Right renal cortex interstitium (tissue), 3 donors: ENCODE data around the gene CPA5. TPM values are rescaled to one million over a fixed set of nuclear protein-coding genes. Genes with fewer than 3 reads are reported as not detected.
"Not testable (repeated sequence)": the region's sequence is repeated elsewhere in the genome, so short reads cannot be mapped to it uniquely, and the experiment has no call there.

Experiments
- DNase-seq, 3 donors: peaks; one replicate each; pipeline ENCODE4 v3.0.0-alpha.2; 2013; ENCODE audit warnings: low read depth in 3 of 3, low spot score in 2 of 3
- polyA plus RNA-seq, 3 donors: library from polyadenylated mRNA; unstranded; fragments of 120-200 nt; gene quantifications; one replicate each; pipeline ENCODE4 v1.2.1, GENCODE V29; 2013; ENCODE audit not compliant: insufficient read length in 3 of 3

Gene CPA5
- polyA plus RNA-seq, 3 donors = 0.22 to 0.31 TPM; not detected in 1

DNA sequence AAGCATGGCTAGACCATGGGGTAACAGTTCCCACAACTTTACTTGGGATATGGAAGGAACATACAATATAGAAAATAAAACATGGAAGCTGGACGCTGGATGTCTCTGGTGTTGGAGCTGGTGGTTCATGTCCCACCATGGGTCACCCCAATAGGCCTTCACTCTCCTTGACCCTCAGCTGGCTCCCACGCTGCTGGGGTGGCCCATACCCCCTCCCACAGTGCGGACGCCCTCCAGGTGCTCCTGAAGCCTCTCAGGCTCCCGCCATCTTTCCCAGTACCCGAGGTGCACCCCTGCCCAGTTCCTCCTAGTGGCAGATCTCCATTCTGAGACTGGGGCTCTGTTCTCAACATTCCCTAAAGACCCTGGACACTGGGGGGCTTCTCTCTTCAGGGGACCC, 29.9 kb downstream of the CPA5 start:
- no peak for DNase-seq

DNA sequence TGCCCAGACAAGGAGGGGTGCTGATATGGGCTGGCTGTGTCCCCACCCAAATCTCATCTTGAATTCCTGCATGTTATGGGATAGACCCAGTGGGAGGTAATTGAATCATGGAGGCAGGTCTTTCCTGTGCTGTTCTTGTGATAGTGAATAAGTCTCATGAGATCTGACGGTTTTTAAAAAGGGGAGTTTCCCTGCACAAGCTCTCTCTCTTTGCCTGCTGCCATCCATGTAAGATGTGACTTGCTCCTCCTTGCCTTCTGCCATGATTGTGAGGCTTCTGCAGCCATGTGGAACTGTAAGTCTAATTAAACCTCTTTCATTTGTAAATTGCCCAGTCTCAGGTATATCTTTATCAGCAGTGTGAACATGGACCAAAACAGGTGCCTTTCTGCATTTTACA, 31.8 kb downstream of the CPA5 start:
- not testable (repeated sequence) for DNase-seq

DNA sequence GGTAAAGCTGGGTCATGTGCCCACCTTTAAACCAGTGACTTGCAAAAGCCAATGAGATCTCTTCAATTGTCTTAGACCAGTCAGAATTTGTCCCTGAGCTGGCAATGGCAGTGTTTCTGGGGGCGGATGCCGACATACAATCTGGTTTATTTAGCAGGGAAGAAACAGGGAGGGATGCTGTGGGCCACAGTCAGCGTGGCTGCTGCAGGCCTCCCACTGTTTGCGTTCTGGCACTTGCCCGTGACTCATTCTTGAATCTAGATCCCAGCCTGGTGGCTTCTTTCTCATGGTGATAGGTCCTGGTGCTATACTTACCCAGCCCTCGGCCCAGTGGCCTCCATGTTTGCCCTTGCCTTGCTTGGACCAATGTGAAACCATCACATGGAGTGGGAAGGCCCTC, 32.6 kb downstream of the CPA5 start:
- no peak for DNase-seq

DNA sequence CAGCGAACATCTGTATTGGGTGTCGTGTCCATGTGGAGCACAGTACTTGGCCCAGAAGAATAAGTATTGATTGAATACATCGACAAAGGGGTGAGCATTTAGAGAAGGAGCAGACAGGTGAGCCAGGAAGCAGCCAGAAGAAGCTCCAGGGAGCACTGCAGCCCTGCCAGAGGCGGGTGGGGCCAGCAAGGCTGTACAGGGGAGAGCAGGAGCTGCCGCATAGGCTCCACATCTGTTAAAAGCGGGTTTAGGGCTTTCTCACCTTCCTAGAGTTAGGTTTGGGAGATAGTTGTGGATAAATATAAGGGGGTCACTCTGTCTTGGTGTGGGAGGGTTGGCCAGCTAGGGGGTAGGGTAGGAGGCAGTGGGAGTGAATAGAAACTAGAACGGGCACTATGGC, 34.4 kb downstream of the CPA5 start:
- DNase-seq = no peak

DNA sequence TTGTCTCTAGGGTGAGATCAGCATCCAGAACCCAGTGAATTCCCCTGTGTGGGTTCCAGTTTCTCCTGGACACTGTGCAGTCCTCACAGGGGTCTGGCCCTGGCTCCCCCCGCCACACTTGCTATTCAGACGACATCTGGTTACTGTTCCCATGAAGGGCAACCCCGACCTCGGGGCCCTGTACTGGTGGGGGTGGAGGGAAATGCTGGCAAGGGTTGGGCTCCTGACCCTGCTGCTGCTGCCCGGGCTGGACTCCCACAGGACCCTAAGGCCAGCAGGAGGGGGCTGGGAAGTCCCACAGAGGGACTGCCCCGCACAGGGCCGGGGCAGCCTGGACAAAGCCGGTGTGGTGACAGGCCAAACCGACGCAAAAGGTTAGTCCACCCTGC, 34.9 kb downstream of the CPA5 start:
- DNase-seq = no peak

DNA sequence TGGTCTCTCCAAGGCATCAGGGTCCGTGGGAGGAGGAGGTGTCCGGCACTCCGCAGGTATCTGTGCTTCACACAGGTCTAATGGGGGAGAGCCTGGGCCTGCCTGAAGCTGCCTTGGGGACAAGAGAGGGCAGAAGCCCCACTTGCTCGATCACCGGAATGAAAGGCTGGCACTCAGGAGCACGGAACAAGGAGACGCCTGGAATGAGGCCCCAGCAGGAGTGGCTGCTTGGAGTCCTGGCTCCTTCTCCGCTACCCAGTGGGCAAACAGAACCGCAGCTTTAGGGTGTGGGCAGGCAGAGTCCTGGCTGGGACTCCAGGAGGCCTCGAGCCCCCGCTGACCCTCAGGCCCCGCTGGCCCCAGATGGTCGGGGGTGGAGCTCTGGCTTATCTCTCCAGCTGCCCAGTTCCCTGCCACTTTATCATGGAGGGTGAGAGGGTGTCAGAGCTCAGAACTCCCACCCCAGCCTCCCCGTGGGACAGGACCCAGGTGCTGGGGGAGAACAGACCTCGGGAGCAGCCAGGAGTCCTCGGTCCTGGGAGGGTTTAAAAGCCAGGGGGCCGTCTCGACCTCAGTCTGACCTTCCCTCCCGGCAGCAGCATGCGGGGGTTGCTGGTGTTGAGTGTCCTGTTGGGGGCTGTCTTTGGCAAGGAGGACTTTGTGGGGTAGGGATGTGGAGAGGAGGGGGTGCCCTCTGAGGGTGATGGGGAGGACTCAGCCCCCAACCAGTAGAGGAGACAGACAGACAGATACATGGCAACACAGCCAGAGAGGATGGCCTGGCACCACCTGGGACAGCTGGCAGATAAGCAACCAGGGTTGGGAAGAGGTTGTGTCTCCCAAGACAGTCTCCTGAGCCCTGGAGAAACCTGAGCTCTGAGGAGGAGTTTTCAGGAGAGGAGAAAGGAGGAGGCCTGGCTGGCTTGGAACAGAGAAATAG, 35.6 kb downstream of the CPA5 start, which contains the start of gene CPA1:
Gene CPA1 (plus strand): TSS at position 574 of the 940 bp plus-strand sequence. CDS start 27 bp downstream, at position 601.
- no peak for DNase-seq

DNA sequence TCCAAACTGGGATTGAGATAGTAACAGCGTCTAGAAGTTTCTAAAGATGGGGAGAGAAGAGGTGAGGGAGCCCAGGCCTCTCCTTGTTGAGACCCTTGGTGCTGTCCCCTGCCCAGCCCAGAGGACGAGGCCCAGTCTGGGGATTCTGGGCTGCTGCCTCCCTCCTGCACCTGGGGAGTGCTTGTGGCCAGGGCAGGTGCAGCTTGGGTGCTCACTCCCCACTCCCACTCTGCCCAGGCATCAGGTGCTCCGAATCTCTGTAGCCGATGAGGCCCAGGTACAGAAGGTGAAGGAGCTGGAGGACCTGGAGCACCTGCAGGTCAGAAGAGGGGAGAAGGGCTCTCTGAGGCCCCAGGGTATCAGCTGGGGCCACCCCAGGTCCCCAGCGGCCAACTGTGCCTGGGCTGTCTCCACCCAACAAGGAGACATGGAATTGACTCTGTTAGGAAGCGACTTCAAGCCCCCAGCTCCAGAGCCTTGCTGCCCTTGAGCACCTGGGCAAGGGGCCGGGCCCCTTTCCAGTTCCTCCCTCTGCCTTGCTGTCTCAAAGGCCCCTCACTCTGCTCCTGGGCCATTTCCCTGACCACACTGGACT, 36.3 kb downstream of the CPA5 start:
- DNase-seq = no peak

DNA sequence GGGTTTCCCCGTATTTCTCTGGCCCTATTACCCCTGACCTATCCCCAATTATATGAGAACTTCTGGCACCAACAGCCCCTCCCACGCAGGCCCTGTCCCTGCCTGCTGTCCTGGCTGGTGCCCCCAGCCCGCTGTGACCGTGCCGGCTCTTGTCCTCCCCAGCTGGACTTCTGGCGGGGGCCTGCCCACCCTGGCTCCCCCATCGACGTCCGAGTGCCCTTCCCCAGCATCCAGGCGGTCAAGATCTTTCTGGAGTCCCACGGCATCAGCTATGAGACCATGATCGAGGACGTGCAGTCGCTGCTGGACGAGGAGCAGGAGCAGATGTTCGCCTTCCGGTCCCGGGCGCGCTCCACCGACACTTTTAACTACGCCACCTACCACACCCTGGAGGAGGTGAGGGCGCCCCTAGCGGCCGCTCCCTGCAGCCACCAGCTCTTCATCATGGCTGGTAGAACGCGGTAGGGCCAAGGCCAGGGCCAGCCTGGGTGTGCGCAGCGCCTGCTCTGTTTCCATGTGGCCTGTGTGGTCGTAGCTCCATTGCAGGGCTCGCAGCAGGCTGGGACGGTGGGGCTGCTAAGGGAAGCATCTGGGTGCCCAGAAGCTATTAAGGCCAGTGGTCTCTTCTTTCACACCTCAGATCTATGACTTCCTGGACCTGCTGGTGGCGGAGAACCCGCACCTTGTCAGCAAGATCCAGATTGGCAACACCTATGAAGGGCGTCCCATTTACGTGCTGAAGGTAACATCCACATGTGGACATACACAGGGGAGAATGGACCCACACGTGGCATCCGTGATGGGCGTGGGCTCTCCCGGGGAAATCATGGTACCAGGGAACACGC, 37.1 kb downstream of the CPA5 start:
- DNase-seq = no peak

DNA sequence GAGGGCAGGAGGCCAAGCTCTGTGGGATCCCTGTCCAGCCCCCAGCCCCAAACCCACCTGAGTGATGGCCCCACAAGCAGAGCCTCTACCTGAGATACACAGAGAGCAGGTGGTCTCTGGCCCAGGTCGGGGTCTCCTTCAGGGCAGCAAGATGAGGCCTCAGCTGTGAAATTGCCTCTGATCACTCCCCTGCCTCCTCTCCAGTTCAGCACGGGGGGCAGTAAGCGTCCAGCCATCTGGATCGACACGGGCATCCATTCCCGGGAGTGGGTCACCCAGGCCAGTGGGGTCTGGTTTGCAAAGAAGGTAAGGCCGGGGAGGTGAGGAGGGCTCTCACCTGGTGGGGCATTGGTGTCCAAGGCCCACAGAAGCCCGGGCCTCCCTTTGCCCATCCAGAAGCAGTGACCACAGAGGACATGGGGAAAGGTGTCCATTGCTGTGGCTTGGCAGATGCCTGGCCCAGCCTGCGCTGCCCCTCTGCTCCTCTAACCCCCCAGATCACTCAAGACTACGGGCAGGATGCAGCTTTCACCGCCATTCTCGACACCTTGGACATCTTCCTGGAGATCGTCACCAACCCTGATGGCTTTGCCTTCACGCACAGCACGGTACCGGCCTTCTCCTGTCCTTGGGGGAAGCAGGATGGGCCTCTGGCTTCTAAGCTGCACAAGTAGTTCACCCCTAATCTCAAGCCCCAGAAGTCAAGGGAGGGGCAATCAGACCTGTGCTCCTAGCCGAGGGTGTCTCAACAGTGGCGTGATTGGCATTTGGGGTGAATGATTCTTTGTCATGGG, 38.8 kb downstream of the CPA5 start:
- no peak for DNase-seq

DNA sequence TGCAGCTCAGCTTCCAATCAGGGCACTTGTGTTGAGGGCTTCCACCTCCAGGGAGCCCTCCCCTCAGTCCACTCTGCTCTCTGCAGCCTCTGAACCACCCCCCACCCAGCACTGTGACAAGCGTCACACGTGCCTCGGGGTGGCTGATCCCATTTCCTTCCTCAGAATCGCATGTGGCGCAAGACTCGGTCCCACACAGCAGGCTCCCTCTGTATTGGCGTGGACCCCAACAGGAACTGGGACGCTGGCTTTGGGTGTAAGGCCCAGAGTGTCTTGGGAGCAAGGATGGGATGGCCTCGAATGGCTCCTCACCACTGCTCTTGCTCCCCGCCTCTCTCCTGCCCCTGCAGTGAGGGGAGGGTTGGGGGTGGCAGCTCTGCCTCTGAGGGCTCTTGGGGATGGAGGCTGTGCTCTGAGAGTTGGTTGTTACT, 39.8 kb downstream of the CPA5 start:
- no peak for DNase-seq

DNA sequence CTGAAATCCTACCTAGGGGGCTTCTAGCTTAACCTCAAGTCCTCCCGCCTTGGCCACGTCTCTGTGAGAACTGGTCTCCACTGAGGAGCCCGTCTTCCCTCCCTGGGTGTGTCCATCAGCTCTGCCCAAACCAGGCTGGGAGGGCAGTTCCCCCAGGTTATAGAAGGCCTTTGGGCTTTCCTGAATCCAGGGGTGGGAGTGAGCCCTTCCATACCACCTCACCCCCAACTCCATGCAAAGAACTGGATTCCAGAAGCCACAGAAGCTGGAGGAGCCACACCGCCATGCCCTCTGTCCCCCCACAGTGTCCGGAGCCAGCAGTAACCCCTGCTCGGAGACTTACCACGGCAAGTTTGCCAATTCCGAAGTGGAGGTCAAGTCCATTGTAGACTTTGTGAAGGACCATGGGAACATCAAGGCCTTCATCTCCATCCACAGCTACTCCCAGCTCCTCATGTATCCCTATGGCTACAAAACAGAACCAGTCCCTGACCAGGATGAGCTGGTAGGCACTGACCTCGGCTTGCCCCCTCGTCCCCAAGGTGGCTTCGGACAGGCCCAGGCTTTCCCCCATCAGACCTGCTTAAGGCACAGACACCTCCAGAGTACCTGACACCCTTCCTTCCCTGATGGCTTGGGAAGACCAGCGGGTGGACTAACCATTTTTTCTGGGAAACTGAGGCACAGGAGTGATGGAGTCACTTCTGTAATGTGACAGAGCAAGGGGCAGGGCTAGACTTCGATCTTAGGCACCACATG, 40.4 kb downstream of the CPA5 start:
- no peak for DNase-seq

DNA sequence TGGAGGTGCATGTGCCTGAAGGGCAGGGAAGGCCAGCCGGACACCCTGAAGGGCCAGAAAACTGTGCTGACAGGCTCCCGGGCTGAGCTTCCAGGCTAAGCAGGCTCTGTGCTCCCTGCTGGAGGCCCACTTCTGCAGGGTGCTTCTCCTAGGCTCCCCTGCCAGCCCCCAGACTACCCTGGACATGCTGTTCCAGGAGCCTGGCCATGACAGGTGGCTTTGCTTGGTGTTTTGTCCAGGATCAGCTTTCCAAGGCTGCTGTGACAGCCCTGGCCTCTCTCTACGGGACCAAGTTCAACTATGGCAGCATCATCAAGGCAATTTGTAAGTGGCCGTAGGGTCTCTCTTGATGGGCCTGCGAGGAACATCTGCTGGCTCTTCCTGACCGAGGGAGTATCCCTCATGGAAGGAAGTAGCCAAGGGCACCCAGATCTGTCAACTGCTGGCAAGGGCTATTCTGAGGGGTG, 41.0 kb downstream of the CPA5 start:
- DNase-seq = no peak

DNA sequence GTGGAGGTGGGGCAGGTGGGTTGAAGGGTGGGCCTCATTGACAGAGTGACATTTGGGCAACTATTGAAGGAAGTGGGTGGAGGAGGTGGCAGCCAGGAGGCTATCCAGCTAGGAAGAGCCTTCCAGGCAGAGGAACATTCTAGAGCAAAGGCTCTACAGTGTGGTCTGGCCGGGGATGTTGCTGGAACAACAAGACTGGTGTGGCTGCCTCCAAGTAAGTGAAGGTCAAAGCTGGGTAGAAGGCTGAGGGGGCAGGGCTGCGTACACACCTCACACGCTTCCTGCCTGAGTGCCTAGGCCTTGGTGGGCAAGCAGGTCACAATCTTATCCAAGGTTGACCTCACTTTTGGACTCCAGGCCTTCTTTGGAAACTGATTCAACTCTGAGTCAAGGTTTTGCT, 42.3 kb downstream of the CPA5 start:
- no peak for DNase-seq

DNA sequence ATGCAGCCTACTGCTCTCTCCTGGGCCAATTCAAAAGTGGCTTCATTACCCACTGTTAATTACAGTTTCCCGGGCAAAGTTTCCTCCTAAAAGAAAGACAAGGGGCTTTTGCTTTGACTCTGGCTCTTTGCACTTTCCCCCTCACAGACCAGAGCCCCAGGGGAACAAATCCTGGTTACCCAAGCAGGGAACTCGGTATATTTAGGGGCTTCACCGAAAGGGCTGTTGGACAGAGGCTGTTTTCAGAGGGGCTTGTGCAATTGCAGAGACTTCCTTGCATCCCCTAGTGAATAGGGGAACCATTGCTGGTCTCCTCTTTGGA, 42.7 kb downstream of the CPA5 start:
- no peak for DNase-seq

DNA sequence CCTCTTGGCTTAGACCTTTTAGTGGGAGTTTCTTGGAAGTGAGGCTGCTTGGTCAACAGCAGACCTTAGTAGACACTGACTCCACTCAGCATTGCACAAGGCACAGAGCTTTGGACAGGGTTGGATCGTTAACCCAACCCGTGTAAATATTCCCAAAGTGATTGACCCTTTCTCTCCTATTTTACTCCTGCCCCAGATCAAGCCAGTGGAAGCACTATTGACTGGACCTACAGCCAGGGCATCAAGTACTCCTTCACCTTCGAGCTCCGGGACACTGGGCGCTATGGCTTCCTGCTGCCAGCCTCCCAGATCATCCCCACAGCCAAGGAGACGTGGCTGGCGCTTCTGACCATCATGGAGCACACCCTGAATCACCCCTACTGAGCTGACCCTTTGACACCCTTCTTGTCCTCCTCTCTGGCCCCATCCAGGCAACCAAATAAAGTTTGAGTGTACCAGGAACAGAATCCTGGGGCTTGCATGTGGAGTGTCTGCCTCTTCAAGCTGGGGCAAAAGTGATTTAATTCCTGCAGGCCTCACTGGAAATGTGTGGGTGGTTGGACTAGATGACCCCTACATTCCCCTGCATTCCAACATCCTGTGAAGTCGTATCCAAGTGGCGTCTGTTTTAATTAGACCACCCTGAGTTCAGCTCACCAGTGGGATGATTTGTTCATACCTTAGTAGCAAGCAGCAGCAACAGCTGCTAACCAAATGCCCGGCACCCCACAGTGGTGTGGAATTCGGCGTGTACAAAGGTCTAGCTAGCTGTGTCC, 43.2 kb downstream of the CPA5 start:
- DNase-seq = no peak

DNA sequence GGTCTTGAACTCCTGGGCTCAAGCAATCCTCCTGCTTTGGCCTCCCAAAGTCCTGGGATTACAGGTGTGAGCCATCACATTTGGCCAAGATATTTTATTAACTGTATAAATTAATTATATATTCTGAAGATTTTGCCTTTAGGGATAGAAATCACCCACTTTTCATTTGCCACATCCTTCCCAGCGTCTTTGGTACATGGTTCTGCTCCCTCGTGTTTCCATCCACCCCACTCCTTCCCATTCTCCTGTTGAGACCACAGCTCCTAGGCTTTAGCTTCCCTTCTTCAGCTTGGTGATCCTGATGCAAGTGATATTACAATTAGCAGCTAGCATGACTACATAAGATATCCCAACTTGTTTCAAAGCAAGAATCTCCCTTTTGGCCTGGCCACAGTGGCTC, 44.1 kb downstream of the CPA5 start:
- DNase-seq = no peak

DNA sequence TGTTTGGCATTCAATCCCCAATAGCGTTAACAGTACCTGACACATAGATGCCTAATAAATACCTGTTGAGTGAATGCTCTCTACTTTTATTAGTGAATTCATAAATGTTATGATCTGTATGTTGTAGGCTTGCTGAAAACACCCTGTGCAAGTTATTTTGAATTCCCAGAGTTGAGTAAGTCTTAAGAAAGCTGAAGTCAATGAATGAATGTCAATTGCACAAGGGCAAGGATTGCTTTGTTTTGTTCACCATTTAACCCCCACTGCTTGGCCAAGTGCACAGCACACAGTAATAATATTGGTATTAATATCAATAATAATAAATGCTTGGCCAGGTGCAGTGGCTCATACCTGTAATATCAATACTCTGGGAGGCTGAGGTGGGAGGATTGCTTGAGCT, 45.9 kb downstream of the CPA5 start:
- no peak for DNase-seq

DNA sequence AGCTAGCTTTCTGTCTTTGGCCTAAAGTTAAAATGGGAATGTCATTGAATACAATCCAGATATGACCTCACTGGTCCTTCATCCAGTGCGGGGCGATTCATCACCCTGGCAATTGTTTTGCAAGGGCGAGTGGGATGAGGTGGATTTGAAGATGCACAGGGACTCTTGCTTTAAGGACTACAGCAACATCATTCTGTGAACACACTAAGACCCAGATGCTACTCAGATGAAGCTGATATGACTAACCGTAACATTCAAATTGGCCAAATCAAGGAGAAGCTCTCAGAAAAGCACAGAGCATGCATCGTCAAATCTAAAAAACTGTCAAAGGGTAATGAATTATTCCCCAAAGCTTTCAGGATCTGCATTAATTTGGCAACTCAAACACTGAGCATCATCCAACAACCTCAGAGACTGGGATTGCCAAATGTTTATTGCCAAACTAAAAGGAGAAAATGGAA, 48.5 kb downstream of the CPA5 start:
- no peak for DNase-seq
